Measurements from ENCODE around the gene WWC2.

The WWC2 gene

DNA sequence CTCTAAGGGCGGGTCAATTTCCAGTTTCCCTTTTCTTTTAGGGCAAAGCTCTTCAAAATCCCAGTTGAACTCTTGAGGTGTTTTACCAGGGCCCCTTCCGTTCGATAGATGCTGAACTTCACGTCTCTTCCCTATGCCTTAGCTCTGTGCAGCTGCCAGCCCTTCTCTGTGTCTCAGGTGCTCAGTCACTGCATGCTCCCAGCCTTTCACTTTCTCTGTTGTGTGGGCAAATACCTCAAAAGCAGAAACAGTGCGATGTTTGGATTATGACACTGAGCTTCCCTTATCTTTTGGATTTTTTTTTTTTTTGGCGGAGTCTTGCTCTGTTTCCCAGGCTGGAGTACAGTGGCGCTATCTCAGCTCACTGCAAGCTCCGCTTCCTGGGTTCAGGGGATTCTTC is 112.5 kb downstream of the WWC2 start:
- no peak for DNase-seq

DNA sequence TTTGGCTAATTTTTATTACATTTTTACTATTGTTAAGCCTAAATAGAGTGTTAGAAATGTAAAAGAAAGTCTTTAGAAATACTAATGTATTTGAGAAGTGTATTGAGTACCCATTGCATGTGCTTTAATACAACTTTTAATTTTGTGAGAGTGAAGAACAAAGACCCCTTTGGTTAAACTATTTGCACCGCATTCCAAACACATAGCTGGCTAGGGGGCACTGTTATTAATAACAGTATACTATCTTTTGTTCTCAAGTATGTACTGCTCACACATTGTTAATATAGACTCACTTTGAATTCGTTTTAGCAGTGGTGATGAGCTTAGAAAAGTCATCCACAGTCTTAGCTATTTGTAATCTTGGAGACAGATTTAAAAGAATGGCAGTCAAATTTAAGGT is 114.9 kb downstream of the WWC2 start:
- no peak for DNase-seq

DNA sequence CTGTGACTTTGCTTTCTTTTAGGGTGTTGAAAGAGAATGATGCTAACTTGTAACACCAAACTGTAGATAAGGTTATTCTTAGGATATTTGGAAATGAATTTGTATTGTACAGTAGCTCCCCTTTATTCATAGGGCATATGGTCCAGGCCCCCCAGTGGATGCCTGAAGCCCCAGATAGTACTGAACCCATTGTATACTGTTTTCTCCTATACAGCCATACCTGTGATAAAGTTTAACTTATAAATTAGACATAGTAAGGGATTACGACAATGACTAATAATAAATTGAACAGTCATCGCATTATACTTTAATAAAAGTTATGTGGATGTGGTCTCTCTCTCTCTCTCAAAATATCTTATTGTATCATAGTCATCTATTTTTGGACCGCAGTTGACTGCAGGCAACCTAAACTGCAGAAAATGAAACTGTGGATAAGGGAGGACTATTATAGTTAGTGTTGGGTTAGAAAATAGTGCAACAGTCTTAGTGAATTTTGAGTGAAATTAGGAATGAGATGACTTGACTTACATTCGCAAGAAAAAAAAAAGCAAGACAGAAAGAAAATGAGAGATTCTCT is 115.9 kb downstream of the WWC2 start:
- no peak for DNase-seq

DNA sequence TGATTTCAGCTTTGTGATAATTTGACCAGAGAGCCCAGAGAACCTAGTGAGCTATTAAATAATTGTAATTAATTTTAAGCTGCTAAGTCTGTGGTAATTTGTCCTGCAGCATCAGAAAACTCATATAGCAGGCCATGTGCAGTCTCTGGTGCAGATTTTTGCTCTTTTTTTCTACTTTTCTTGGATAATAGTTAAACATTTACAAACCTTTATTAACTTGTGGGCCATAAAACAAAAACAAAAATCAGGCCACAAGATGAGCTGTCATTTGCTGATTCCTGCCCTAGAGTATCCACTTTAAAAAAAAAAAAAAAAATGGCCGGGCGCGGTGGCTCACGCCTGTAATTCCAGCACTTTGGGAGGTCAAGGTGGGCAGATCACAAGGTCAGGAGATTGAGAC is 121.2 kb downstream of the WWC2 start:
- no peak for DNase-seq

DNA sequence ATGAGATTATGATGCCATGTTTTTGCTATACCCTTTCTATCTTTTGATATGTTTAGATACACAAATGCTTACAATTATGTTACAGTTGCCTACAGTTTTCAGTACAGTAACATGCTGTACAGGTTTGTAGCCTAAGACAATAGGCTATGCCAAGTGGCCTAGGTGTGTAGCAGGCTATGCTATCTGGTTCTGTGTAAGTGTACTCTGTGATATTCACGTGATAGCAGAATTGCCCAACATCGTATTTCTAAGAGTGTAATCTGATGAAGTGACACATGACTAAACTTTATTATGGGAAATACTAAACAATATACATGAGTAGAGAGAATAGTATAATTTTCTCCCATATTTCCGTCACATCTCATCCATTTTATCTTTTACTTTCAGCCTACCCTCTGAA is 124.0 kb downstream of the WWC2 start:
- no peak for DNase-seq

DNA sequence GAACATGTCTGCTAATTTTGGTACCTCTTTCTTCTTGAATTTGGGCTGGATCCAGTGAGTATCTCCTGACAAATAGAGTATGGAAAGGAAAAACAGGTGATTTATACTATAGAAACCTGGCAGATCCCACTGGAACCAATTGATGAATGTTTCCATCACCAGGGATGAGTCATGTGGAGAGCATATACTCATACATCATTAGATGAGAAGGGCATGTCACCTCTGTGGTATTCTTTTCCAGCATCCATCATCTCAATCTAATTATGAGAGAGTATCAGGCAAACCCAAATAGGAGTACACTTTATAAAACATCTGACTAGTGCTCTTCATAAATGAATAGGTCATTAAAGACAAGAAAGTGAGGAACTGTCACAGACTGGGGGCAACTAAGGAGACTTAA is 130.3 kb downstream of the WWC2 start:
- DNase-seq = no peak

DNA sequence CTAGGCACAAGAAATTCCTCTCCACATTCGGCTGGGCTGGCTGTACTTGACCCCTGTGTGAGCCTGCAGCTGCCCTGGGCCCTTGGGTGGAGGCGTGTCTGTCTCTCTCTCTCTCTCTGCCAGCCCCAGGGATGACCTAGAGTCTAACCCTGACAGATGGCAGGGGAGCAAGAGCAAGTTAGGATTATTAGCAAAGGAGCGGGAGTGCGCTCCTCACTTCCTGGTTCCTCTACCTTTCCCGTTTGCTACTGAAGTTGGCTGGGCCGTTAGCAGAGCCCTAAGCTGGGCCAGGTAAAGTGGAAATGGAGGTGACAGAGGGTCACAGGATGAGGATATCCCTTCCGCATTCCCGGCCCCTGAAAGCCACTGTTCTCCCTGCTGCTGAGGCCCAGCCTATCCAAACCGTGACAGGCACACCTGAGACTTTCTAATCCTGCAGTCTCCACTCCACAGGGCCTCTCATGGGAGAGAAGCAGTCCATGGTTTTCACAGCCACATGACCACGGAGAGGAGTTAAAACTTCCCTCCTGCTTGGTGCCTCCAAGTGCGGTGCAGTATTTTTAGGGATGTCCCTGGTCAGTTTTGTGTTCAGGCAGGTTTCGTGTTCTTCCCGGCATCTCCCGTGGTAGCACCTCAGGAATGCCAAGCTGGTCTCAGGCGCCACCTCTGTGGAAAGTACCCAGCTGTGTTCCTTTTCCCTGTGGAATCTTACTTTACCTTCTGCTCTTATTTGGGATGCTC is 141.7 kb downstream of the WWC2 start:
- DNase-seq = no peak

DNA sequence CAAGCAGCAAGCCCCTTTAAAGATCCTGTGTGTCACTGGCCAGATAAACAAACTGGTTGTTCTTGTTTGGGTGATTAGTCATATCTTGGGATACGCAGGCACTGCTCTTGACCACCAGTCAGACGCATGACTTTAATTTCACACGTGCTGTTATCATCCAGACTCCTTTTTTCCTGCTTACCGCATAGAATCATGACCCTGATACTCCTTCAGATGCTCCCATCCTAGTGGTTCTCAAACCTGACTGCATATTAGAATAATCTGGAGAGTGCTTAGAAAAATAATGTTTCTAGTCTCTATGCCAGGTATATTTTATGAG is 142.2 kb downstream of the WWC2 start:
- no peak for DNase-seq

DNA sequence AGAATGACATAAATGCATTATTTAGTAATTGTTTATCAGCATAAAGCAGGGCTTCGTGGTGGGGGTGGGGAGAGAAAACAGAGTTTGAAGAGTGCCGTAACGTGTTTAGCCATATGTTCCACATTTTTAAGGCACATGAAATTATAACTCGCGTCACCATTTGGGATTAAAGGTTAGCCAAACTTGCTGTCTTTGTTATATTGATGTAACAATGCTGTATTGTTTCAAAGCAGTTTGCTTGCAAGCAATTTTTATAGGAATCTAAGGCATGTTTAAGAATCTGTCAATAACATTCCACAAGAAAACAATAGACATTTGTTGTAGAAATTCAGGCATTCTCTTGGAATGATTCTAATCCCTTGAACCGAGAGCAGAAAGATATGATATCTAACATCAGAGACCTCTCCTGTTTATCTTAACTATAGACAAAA is 142.7 kb downstream of the WWC2 start:
- DNase-seq = no peak

DNA sequence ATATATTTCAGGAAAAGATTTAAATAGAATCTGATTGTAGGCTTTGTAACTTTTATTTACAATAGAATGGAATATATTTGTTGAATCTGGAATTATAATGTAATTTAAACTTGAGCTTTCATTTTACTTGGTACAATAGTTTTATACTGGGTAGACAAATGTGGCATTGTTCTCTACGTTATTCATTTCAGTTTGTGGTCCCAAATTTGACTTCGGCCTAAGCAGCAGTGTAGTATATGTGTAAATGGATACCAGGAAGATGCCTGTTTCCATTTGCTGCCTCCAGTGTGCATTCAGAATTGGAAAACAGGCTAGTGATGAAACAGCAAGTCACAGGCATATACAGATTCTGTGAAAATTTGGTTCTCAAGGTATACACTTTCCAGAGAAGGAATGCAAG is 143.2 kb downstream of the WWC2 start:
- no peak for DNase-seq

DNA sequence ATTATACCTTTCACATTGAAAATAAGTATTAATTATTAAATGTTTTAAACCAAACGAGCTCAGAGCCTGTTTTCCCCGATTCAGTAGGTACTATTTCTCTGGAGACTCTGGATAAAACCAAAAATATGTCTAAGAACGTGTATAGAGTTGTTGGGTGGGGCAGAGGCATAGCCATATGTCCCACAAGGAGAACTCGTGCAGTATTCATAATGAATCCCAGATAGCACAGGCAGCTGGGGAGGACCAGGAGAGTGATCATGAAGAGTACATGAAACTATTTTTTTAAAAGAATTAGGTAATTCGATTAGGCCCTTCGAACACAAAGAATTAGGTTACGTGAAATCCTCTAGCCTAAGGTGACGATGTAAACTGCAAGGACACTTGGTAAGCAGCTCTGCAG is 145.0 kb downstream of the WWC2 start:
- no peak for DNase-seq

DNA sequence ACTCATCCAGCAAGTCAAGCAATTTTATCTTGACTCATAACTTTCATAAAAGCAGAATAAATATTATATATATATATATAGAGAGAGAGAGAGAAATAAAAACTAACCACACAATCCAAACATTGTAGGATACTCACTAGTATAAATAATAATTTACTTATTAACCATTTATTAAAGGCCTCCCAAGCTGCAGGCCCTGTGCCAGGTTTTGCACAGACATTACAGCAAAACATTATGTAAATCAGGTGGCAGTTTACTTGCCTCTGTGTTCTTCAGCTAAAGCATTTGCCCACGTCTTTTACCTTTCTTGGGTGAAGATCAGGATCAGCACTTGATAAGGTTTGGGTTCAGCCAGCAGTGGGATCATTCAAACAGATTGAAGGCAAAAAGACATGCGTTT is 145.4 kb downstream of the WWC2 start:
- no peak for DNase-seq

DNA sequence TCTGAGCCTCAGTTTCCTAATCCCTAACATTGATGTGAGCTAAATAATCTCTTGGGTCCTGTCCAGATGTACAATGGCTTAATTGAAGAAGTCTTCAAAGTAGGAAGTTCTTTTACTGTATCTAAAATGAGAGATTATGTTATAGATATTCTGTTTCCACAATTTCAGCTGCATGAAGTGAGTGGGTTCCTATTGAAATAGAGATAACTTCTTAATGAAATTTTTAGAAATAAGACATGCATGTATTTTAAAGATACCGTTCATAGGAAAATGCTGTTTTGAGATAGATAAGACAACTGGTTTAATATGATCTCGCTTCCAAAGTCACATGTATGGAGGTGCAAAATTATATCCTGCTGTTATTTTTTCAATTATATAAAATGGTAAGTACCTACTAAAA is 149.1 kb downstream of the WWC2 start:
- DNase-seq = no peak

DNA sequence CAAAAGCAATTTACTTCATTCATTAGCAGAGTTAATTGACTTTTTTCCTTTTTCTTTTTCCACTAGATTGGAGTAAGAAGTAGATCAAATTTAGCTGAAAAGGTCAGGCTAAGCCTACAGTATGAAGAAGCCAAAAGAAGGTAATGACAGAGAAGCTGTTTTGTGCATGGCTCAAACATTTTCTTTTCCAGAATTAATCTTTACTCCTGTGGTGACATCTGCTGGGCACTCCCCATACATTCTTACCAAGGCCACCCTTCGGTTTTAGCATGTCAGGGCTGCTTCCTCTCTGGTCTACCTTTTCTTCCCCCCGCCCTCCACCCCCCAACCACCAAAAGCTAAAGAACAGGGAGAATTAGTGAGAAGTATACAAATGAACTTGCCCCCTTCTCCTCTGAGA is 150.8 kb downstream of the WWC2 start:
- no peak for DNase-seq

DNA sequence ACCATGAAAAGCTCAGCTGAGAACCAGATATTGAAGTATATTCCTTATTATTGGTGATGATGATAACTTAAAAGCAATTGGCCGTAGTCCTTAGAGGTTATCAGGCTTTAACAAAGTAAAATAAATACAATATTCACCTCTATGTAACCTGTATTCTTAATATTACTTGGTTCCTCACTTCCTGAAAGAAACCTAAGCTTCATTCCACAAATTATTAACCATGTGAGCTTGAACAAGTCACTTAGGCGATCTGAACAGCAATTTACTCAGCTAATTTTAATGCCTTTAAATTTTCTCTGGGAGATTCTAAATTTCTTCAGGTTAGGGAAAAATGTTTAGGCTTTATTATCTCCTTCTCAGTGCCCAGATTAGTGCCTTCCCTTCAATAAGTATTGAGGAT is 151.8 kb downstream of the WWC2 start:
- no peak for DNase-seq

DNA sequence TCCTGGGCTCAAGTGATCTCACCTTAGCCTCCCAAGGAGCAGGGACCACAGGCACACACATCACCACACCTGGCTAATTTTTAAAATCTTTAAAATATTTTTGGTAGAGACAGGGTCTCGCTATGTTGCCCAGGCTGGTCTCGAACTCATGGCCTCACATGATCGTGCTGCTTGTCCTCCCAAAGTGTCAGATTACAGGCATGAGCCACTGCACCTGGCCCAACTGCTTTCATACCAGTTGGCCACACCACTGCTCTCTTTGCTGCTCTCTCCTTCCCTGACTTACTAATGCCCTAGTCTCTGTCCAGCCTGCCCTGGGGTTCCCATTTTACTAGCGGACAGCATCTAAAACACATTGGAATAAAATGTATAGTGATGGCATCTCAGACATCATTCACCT is 153.9 kb downstream of the WWC2 start:
- DNase-seq = no peak

DNA sequence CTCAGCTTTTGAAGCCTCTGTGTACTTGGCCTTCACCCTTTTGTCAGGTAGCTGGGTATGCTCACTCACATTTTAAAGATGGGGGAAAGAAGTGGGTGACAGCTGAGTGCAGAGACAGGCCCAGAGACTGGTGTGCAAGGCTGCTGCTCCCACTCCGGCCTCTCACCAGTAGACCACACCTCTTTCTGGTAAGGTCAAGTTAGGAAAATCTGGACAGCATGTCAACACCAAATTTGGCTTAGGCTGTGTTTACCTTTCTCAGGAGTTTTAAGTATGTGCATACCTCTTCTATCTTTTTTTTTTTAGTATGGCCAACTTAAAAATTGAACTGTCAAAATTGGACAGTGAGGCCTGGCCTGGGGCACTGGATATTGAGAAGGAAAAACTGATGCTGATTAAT is 154.4 kb downstream of the WWC2 start:
- no peak for DNase-seq

DNA sequence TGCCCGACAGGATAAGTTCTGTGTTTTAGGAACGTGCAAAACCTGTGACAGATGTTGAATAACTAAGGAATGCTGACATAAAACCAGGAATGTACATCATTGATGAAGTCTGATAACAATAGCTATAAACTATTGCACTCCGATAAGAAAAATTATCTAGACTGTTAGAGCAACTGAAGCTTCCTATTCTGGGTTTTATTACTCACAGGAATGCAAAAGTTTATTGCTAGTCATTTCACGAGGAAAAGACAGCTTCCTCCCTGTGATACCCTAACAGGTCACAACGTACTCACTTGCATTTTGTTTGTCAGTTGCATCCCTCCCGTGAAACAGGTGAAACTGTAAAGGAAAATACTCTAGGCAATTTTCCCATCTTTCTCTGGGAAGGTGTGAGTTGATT is 155.1 kb downstream of the WWC2 start:
- DNase-seq = no peak

DNA sequence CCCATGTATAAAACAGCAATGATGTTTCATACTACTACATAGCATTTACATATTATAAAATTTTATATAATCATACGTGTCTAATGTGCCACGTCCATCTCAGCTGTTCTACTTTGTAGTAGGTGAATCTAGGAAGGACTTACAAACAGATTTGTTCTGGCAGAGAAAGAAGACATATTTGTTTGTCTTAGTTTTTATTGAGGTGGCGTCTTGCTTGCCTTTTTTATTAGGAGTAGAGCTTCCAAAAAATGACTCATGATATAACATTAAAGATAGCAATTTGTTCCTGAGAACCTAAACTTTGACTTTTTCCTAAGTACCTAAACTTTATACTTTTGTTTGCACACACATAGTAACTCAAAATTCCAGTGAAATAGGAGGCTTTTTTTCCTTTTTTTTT is 156.4 kb downstream of the WWC2 start:
- DNase-seq = no peak

DNA sequence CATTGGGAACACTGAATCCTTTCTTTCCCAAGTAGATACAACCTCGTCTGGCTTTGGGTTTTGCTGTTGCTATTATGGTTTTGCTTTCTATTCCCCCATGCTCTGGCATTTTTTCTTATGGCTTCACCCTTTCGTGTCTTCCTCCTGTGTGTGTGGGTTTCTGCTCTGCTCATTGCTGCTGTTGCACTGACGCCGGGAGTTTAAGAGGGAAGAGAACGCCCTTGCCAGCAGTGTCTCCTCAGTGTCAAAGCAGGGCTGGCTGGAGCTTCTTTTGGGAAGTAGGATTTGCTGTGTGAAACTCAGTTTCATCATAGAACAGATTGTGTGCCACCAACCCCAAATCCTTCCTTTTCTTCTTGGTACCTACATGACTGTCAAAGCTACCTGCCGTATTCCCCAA is 157.3 kb downstream of the WWC2 start:
- no peak for DNase-seq

DNA sequence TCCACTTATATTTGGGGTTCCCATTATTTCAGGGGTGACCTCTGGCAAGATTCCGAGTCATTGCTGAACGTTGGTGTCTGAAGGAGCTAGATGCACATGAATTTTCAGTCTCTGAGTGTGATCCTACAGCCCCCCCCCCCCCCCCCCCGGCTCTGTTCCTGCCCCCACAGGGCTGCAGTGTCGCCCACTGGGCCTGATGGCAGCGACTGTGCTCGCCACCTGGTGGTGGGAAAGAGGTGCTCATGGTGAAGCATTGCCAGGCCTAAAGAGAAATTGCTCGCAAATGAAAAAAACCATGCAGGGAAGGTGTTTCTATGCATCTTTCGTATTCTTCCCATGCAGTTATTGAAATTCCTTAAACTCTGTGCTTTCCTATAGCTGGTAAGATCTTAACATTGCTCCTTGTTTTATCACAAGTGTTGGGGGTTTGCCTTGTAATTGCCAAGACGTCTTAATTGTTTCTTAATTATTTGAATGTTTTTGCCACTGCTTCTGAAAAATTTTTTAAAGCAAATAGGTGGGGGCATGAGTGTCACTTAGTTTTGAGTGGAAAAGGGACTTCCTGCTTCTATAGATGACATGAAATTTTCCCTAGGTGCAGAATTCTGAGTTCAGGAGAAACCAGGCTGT is 157.8 kb downstream of the WWC2 start:
- DNase-seq = no peak

DNA sequence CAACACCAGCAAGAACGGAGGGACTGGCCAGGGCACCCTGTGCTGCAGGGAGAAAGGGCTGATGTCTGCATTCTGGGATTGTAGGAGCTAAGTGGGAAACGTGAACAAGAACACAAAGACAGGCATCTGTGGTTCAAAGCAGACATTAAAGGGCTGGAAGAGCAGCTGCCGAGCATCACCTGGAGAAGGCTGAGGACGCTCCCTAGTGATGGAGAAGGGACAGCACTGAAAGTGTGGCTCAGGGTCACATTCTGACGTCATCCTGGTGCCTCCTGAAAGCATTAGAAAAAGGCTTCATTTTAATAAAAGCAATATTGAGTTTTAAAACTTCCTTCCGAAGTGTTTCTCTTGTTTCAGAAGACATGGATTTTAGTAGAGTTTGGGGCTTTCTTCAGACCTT is 158.8 kb downstream of the WWC2 start:
- no peak for DNase-seq

DNA sequence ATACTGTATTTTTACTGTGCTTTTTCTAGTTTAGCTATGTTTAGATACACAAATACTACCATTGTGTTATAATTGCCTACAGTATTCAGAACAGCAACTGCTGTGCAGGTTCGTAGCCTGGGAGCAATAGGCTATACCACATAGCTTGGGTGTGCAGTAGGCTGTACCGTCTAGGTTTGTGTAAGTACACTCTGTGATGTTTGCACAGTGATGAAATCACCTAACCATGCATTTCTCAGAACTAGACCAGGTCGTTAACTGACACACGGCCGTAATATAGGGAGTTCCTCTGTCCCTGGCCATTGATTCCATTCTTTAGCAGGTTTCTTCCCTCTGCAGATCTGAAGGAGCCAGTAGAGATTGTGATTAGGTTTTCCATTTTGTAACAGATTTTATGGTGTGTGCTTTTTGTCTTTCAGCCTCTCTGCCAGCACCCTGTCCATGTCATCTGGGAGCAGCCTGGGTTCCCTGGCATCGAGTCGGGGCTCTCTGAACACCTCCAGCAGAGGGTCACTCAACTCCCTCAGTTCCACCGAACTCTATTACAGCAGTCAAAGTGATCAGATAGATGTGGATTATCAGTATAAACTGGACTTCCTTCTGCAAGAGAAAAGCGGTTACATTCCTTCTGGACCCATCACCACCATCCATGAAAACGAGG is 161.6 kb downstream of the WWC2 start:
- DNase-seq = no peak
